H1 (cell line): Measurements from ENCODE around the gene ZNF184. TPM values are rescaled to one million over a fixed set of nuclear protein-coding genes. Genes with fewer than 3 reads are reported as not detected.

Experiments used
- CTCF ChIA-PET: fragments of 300-600 bp; sonication (Branson Sonifier 250); formaldehyde crosslinking; loops from one replicate; lab custom pipeline; 2021; ENCODE audit not compliant: partially characterized antibody; lab: Charles Lee
- POLR2A ChIA-PET: fragments of 300-600 bp; sonication (Branson Sonifier 250); formaldehyde crosslinking; loops from one replicate; lab custom pipeline; 2021; ENCODE audit warnings: inconsistent platforms; ENCODE audit not compliant: partially characterized antibody; lab: Charles Lee
- DNase-seq, 2 experiments: peaks; one replicate each; pipeline versions ENCODE4 v3.0.0 to v3.0.0-alpha.2; 2010 to 2022; ENCODE audit warnings: low spot score in 2 of 2, low read depth in 1 of 2, mixed read lengths in 1 of 2
- FAIRE-seq: peaks from 2 replicates; lab custom pipeline; 2011; peaks lifted over from hg19 to GRCh38; lab: Jason Lieb, UNC
- H2AFZ ChIP-seq: 2 replicates; pipeline ENCODE4 v1.8.1; 2012; ENCODE audit warnings: low read length, inconsistent platforms
- H2AK5ac ChIP-seq: 2 replicates; pipeline ENCODE4 v1.6.1; 2013; ENCODE audit warnings: low read depth, low read length
- H2BK120ac ChIP-seq: replicated peaks from 2 replicates; pipeline ENCODE3; 2013; ENCODE audit warnings: low read depth, low read length, inconsistent platforms
- H2BK12ac ChIP-seq: 2 replicates; pipeline ENCODE4 v1.6.1; 2013; ENCODE audit warnings: low read depth, low read length
- H2BK15ac ChIP-seq: 2 replicates; pipeline ENCODE4 v1.6.1; 2013; ENCODE audit warnings: low read length
- H2BK20ac ChIP-seq: 2 replicates; pipeline ENCODE4 v1.6.1; 2013; ENCODE audit warnings: low read length
- H2BK5ac ChIP-seq: 2 replicates; pipeline ENCODE4 v1.6.1; 2013; ENCODE audit warnings: low read depth, low read length
- H3K14ac ChIP-seq: 2 replicates; pipeline ENCODE4 v1.6.1; 2013; ENCODE audit warnings: inconsistent platforms; ENCODE audit not compliant: insufficient read length
- H3K18ac ChIP-seq: 2 replicates; pipeline ENCODE4 v1.6.1; 2013; ENCODE audit warnings: low read length; ENCODE audit errors: extremely low read depth
- H3K23ac ChIP-seq: 2 replicates; pipeline ENCODE4 v1.6.1; 2013; ENCODE audit warnings: inconsistent platforms; ENCODE audit not compliant: insufficient read length
- H3K23me2 ChIP-seq: 2 replicates; pipeline ENCODE4 v1.6.1; 2013; ENCODE audit warnings: low read depth, low read length
- H3K27ac ChIP-seq: 2 replicates; pipeline ENCODE4 v1.6.1; 2011; ENCODE audit warnings: low read depth, low read length, inconsistent platforms
- H3K27me3 ChIP-seq, 4 experiments: replicated peaks in 1 of 4; 1 replicate in 1 of 4; 2 replicates in 3 of 4; pipeline versions ENCODE4 v1.6.1 to v1.8.1; 2011 to 2013; ENCODE audit warnings: low read length in 3 of 4, mild to moderate bottlenecking in 3 of 4, inconsistent platforms in 2 of 4, mixed read lengths in 2 of 4, moderate library complexity in 1 of 4; ENCODE audit not compliant: control insufficient read depth in 3 of 4, insufficient read depth in 3 of 4; ENCODE audit errors: extremely low read depth in 1 of 4
- H3K36me3 ChIP-seq, 4 experiments: 2 replicates each; pipeline versions ENCODE4 v1.6.1 to v1.8.1; 2011 to 2013; ENCODE audit warnings: mild to moderate bottlenecking in 4 of 4, low read length in 3 of 4, moderate library complexity in 2 of 4, control low read depth in 1 of 4, inconsistent platforms in 1 of 4; ENCODE audit not compliant: insufficient read depth in 4 of 4, control insufficient read depth in 2 of 4
- H3K4ac ChIP-seq: replicated peaks from 2 replicates; pipeline ENCODE3; 2013; ENCODE audit warnings: low read length, low read depth, mixed read lengths, inconsistent platforms; ENCODE audit not compliant: insufficient read length
- H3K4me1 ChIP-seq, 4 experiments: replicated peaks in 1 of 4; 1 replicate in 1 of 4; 2 replicates in 3 of 4; pipeline versions ENCODE4 v1.6.1 to v1.8.1; 2011 to 2013; ENCODE audit warnings: low read length in 3 of 4, inconsistent platforms in 2 of 4, mixed read lengths in 1 of 4; ENCODE audit not compliant: insufficient read depth in 4 of 4, control insufficient read depth in 3 of 4
- H3K4me2 ChIP-seq, 2 experiments: 2 replicates each; pipeline versions ENCODE4 v1.6.1 to v1.8.1; 2011 to 2013; ENCODE audit warnings: low read depth in 2 of 2, low read length in 2 of 2, control low read depth in 1 of 2, inconsistent platforms in 1 of 2, mild to moderate bottlenecking in 1 of 2; ENCODE audit not compliant: insufficient read depth in 1 of 2
- H3K4me3 ChIP-seq, 4 experiments: fragments of 200-600, 300-600 bp in 1 of 4; sonication (generic), shearing (Covaris generic), sonication (Bioruptor Twin) in 1 of 4; 2 replicates each; pipeline versions ENCODE4 v1.5.1 to v1.8.1; 2011 to 2016; ENCODE audit warnings: low read length in 4 of 4, low read depth in 3 of 4, control low read depth in 2 of 4, inconsistent platforms in 2 of 4, mild to moderate bottlenecking in 2 of 4, mixed read lengths in 1 of 4, moderate library complexity in 1 of 4; ENCODE audit not compliant: insufficient read depth in 2 of 4; ENCODE audit errors: extremely low read depth in 1 of 4
- H3K56ac ChIP-seq: replicated peaks from 2 replicates; pipeline ENCODE3; 2013; ENCODE audit warnings: low read depth, mild to moderate bottlenecking, mixed read lengths, low read length, inconsistent platforms; ENCODE audit not compliant: insufficient read length
- H3K79me1 ChIP-seq: 2 replicates; pipeline ENCODE4 v1.6.1; 2013; ENCODE audit warnings: low read depth, low read length, control low read depth
- H3K79me2 ChIP-seq, 2 experiments: 2 replicates each; pipeline versions ENCODE4 v1.6.1 to v1.8.1; 2012 to 2013; ENCODE audit warnings: low read length in 2 of 2, mild to moderate bottlenecking in 2 of 2, inconsistent platforms in 1 of 2; ENCODE audit not compliant: insufficient read depth in 2 of 2, control insufficient read depth in 1 of 2
- H3K9ac ChIP-seq, 4 experiments: replicated peaks in 1 of 4; 1 replicate in 1 of 4; 2 replicates in 3 of 4; pipeline versions ENCODE4 v1.6.1 to v1.8.1; 2011 to 2013; ENCODE audit warnings: low read depth in 3 of 4, low read length in 3 of 4, control low read depth in 2 of 4, mild to moderate bottlenecking in 2 of 4, moderate library complexity in 2 of 4, inconsistent platforms in 1 of 4; ENCODE audit errors: extremely low read depth in 1 of 4
- H3K9me3 ChIP-seq, 2 experiments: 2 replicates each; pipeline versions ENCODE4 v1.6.1 to v1.8.1; 2012 to 2013; ENCODE audit warnings: mild to moderate bottlenecking in 2 of 2, moderate library complexity in 2 of 2, control low read depth in 1 of 2, inconsistent platforms in 1 of 2, low read depth in 1 of 2, low read length in 1 of 2, mixed read lengths in 1 of 2; ENCODE audit not compliant: insufficient read depth in 2 of 2
- H4K20me1 ChIP-seq, 2 experiments: replicated peaks in 1 of 2; 2 replicates each; pipeline versions ENCODE3 to v1.8.1; 2011 to 2013; ENCODE audit warnings: inconsistent platforms in 2 of 2, low read length in 2 of 2, mild to moderate bottlenecking in 1 of 2; ENCODE audit not compliant: insufficient read depth in 2 of 2, control insufficient read depth in 1 of 2
- H4K5ac ChIP-seq: 2 replicates; pipeline ENCODE4 v1.6.1; 2013; ENCODE audit warnings: low read length, low read depth, mixed read lengths, inconsistent platforms; ENCODE audit not compliant: insufficient read length
- H4K8ac ChIP-seq: 2 replicates; pipeline ENCODE4 v1.8.0; 2013; ENCODE audit warnings: mild to moderate bottlenecking, moderate library complexity, low read length, inconsistent platforms; ENCODE audit not compliant: insufficient read depth; ENCODE audit errors: extremely low read depth
- H4K91ac ChIP-seq: replicated peaks from 2 replicates; pipeline ENCODE3; 2013; ENCODE audit warnings: low read length, mixed read lengths, inconsistent platforms; ENCODE audit not compliant: insufficient read length
- ASH2L ChIP-seq: fragments of 200-600, 300-600 bp; sonication (generic); IDR thresholded peaks from one replicate; pipeline ENCODE4 v1.7.1; 2017; ENCODE audit warnings: low read length
- CREB1 ChIP-seq: IDR thresholded peaks from 2 replicates; pipeline ENCODE4 v1.6.1; 2012; ENCODE audit warnings: inconsistent platforms
- KDM5A ChIP-seq: fragments of 200-600 bp; IDR thresholded peaks from 2 replicates; pipeline ENCODE4 v1.7.1; 2012; ENCODE audit warnings: mild to moderate bottlenecking, low read length, inconsistent platforms, mixed read lengths
- MAX ChIP-seq: IDR thresholded peaks from 2 replicates; pipeline ENCODE4 v1.6.1; 2012; ENCODE audit warnings: inconsistent platforms
- NANOG ChIP-seq: IDR thresholded peaks from 2 replicates; pipeline ENCODE4 v1.6.1; 2011; ENCODE audit warnings: low read length, low read depth, mild to moderate bottlenecking, inconsistent platforms; ENCODE audit not compliant: insufficient read depth, poor library complexity, severe bottlenecking
- PHF8 ChIP-seq: fragments of 200-600 bp; sonication (generic); conservative IDR thresholded peaks from 2 replicates; pipeline ENCODE4 v1.7.1; 2012; ENCODE audit warnings: low read depth, mild to moderate bottlenecking, inconsistent platforms, low read length, moderate library complexity
- RXRA ChIP-seq: IDR thresholded peaks from 2 replicates; pipeline ENCODE4 v1.6.1; 2011; ENCODE audit warnings: low read depth, mild to moderate bottlenecking, low read length, moderate library complexity; ENCODE audit not compliant: insufficient read depth
- SIN3A ChIP-seq, 2 experiments: IDR thresholded peaks in 1 of 2; conservative IDR thresholded peaks in 1 of 2; 2 replicates each; pipeline ENCODE4 v1.6.1; 2011 to 2012; ENCODE audit warnings: low read length in 2 of 2, improper control_type of control experiment in 1 of 2, low read depth in 1 of 2, mild to moderate bottlenecking in 1 of 2
- SP4 ChIP-seq: IDR thresholded peaks from 2 replicates; pipeline ENCODE4 v1.6.1; 2012; ENCODE audit warnings: low read length, inconsistent platforms
- TAF7 ChIP-seq: optimal IDR thresholded peaks from 2 replicates; pipeline ENCODE3; 2011; ENCODE audit warnings: low read depth, mild to moderate bottlenecking, inconsistent platforms, low read length, moderate library complexity, borderline replicate concordance
- TBP ChIP-seq: IDR thresholded peaks from 2 replicates; pipeline ENCODE4 v1.6.1; 2011; ENCODE audit warnings: low read depth, low read length, improper control_type of control experiment
- TCF12 ChIP-seq: IDR thresholded peaks from 2 replicates; pipeline ENCODE4 v1.6.1; 2011; ENCODE audit warnings: low read depth, mild to moderate bottlenecking, low read length
- TEAD4 ChIP-seq: IDR thresholded peaks from 2 replicates; pipeline ENCODE4 v1.6.1; 2012; ENCODE audit warnings: low read depth, low read length, inconsistent platforms, mixed read lengths
- ZNF274 ChIP-seq: IDR thresholded peaks from 2 replicates; pipeline ENCODE4 v1.7.0; 2012; ENCODE audit warnings: low read length, borderline replicate concordance; ENCODE audit errors: extremely low read depth
- WGBS, 2 experiments: shearing (Covaris generic) in 1 of 2; methylation state at CpG; one replicate each; pipeline versions ENCODE4 v1.1.6 to v1.1.7; 2013 to 2015; ENCODE audit warnings: low lambda C conversion rate in 2 of 2, mixed read lengths in 2 of 2, inconsistent platforms in 1 of 2, low coverage in 1 of 2, missing lambda C conversion rate in 1 of 2; ENCODE audit not compliant: insufficient replicate concordance in 2 of 2, insufficient coverage in 1 of 2, insufficient read length in 1 of 2; ENCODE audit errors: extremely low coverage in 1 of 2, missing lambda C conversion rate in 1 of 2; 5-methylcytosine and 5-hydroxymethylcytosine counted together
- polyA plus RNA-seq, 7 experiments: library from polyadenylated mRNA; depleted of rRNA in 3 of 7; stranded (reverse) in 5 of 7; unstranded in 2 of 7; fragments of >200 nt in 5 of 7; fragments of 200-250 nt in 2 of 7; gene quantifications; 1 replicate in 5 of 7; 2 replicates in 1 of 7; 4 replicates in 1 of 7; pipeline versions ENCODE4 v1.2.1 to v1.2.3, GENCODE V29; 2011 to 2013; ENCODE audit warnings: missing spikeins in 2 of 7, mixed read lengths in 2 of 7
- total RNA-seq: library from RNA; stranded (reverse); fragmentation: NEBNext Ultra II Directional; extraction: Animal tissue kit (Norgen Biotek cat#: 25700); gene quantifications from 2 replicates; pipeline ENCODE4 v1.2.1, GENCODE V29; 2021

ZNF184 gene
- total and polyA plus RNA-seq, 2 of the 8 experiments (the other 6 are each of a cell fraction or from before 2014, with no cell fraction given), result 1.9 to 12.3 TPM

DNA sequence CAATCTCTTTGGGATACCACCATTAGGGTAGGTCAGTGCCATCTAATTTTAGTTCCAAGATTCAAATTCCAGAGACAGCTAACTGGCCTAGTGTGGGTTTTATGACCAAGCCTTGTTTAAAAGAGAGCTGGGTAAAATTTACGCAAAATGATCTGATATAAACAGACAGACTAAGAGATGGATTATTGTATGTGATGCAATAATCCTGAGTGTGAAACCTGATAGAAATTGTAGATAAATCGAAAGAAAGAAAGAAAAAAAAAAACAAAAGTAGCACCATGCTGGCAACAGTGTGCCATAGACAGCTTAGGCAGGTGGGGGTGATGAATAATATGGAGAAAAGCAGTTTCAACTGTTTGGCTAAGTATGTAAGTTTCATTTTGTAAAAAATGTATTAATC is 2.9 kb downstream of the ZNF184 start:
- Histone ChIP-seq H3K27me3 (no peaks in the 10 kb centered on the region), H3K4me3 (no peak overlapping the region), H3K9ac (no peak overlapping the region), H3K36me3 (peaks cover 0 to 13% (median 5%) of the 10 kb centered on the region in 4 experiments; a peak in 4 of 8 replicates), H3K14ac (no peak overlapping the region), H3K9me3 (no peaks in the 10 kb centered on the region), H2BK120ac (no peak overlapping the region), H2BK20ac (no peak overlapping the region), H2BK5ac (no peak overlapping the region), H2BK12ac (no peak overlapping the region), H4K5ac (no peak overlapping the region), H2BK15ac (no peak overlapping the region), H4K91ac (no peak overlapping the region), H3K23ac (no peak overlapping the region), H3K79me1 (no peaks in the 10 kb centered on the region), H4K8ac (no peak overlapping the region), H3K27ac (no peak overlapping the region), H3K56ac (no peak overlapping the region), H3K4me1 (peaks cover 0 to 2% (median 0%) of the 10 kb centered on the region in 4 experiments; a peak in 2 of 7 replicates), H3K4me2 (no peak overlapping the region), H2AK5ac (no peak overlapping the region), H2AFZ (no peak overlapping the region), H3K18ac (no peak overlapping the region), H3K23me2 (no peaks in the 10 kb centered on the region; the same call in 1 of the 2 replicates), H3K79me2 (peaks cover 0 to 11% of the 10 kb centered on the region in 2 experiments; a peak in 2 of 4 replicates), H4K20me1 (no peaks in the 10 kb centered on the region), H3K4ac (no peak overlapping the region)
- ChIA-PET POLR2A (interaction anchor here (0.7 kb wide), 1 partner anchor 307 kb away, joined by 3 read pairs; no protein-coding TSS in a partner anchor), CTCF (interaction anchor here (0.9 kb wide), 1 partner anchor 157 kb away, joined by 3 read pairs; no protein-coding TSS in a partner anchor)
- 89% methylated on average over 2 of the region's 2 CpGs; no CpG with 5 or more reads in 1 of the 2 experiments for WGBS, 2 experiments
- DNase-seq (no peak), FAIRE-seq (no peak)
- TF ChIP-seq TAF7, result no peak
- no peak for TF ChIP-seq ZNF274
- TF ChIP-seq KDM5A, result no peak
- no peak for TF ChIP-seq TBP
- TF ChIP-seq SP4, result no peak
- no peak for TF ChIP-seq CREB1
- no peak for TF ChIP-seq TEAD4
- no peak for TF ChIP-seq SIN3A (conservative IDR thresholded peaks at IDR 0.05 in 1 of 2, IDR thresholded peaks at IDR 0.05 in 1 of 2; ENCODE audit: low read depth in 1 of 2, low read length in 2 of 2)
- TF ChIP-seq RXRA, result no peak
- TF ChIP-seq ASH2L, result no peak
- no peak for TF ChIP-seq MAX
- no peak for TF ChIP-seq NANOG
- no peak for TF ChIP-seq TCF12
- no peak for TF ChIP-seq PHF8
